HG02610 (cell line): ENCODE results near the gene RAB9A.
"Not testable (repeated sequence)": the region's sequence is repeated elsewhere in the genome, so short reads cannot be mapped to it uniquely, and the experiment has no call there.

Experiments used
- ATAC-seq: cut with Tn5 transposase; IDR thresholded peaks from one replicate; pipeline ENCODE4 v1.9.1; 2021; ENCODE audit warnings: mild to moderate bottlenecking, moderate library complexity; ENCODE audit not compliant: unreplicated experiment

RAB9A gene

GRCh38 chrX:13699183-13699826 is 10.4 kb downstream of the RAB9A start:
- peak; percentile 64 for ATAC-seq

GRCh38 chrX:13700380-13700779 is 11.5 kb downstream of the RAB9A start:
- no peak for ATAC-seq

DNA sequence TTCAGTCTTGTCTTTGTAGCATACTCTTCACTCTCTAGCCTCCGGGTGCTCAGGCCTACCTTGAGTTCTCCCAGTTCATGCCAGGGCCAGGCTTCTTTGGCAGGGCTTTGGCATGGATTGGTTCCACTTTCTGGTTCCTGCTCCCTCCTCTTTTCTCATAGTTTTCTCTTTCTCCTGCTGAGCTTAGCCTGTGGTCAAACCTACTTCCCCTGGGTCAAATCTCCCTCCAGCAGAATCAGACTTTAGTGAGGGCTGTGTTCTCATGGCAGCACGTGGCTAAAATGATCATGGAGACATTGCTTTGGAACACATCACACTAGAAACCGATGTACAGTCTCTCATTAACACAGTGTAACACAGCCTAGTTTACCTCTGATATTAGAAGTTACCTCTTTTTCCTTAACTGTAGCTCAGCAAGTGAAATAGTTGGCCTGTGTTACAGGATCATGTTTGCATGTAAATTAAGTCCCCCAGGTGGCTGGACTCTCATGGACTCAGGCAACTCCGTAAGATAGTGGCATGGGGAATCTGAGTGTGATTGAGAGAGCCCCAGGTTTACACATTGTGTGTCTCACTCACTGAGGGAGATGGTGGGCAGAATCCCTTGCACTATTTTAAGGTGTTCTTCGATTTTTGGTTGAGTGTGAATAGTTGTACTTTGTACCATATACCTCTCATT is 13.3 kb downstream of the RAB9A start:
- no peak for ATAC-seq

- no peak for ATAC-seq
Observed at GRCh38 chrX:13703135-13703534, 14.2 kb downstream of the RAB9A start.

- ATAC-seq = no peak
Observed at GRCh38 chrX:13703589-13703988, 14.7 kb downstream of the RAB9A start.

DNA sequence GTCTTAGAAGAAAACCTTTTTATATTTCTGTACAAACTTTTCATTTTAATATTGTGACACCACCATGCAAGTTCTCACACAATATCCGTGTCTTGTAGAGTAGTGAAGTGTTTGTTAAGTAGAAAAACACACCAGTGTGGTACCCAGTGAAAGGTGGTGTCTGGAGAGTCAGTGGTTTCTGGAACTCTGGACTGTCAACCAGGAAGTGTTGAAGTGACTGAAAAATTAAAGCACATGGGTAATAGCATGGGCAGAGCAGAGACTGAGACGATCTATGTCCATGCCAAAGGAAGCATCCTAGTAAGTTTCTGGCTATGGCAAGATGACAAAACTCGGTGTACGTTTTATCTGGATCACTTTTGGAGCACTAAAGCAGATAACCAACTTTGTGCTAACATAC is 22.2 kb downstream of the RAB9A start:
- no peak for ATAC-seq

DNA sequence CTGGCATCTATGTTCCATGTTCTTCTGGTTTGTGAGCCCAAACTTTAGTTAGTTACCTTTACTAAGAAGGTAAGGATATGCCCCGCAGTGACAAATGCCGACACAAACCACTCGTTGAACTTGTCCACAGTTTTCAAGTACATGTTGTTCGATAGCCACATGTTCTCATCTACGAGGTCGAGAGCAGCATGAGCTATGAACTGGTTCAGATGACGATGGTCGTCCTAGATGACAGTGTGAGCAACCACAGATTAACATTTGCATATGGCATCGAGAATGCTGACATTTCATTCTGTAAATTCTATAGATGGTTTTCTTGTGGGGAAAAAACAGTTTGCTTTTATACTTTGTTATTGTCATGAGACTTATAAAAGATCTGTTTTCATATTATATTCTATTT is 27.5 kb downstream of the RAB9A start:
- ATAC-seq = no peak

- no peak for ATAC-seq
Observed at GRCh38 chrX:13716905-13717304, 28.0 kb downstream of the RAB9A start.

DNA sequence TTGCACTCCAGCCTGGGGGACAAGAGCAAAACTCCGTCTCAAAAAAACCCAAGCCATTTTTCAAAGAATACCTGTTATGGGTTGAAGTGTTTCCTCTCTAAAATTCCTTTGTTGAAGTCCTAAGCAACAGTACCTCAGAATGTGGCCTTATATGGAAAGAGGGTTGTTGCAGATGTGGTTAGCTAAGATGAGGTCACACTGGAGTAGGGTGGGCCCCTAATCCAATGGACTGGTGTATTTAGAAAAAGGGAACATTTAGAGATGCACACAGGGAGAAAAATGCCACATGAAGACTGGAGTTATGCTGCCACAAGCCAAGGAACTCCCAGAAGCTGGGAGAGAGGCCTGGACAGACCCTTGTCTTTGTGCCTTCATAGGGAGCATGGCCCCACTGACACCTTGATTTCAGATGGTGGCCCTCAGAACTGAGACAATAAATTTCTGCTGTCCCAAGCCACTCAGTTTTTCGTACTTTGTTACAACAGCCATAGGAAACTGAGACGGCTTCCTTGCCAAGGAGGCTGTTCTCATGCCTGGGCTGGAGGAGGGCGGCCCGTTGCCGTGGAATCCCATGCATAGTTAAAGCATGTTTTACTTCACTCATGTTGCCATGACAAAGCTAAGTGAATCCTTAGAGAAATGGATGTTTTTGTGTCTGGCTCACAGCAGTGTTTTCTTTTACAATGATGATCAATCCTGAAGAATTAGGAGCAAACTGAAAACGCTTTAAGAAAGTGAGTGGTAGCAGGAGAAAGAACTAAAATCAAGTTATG is 29.0 kb downstream of the RAB9A start:
- ATAC-seq = no peak

- ATAC-seq = no peak
Observed at GRCh38 chrX:13719192-13719856, 30.4 kb downstream of the RAB9A start.

- no peak for ATAC-seq
Observed at GRCh38 chrX:13721371-13721770, 32.4 kb downstream of the RAB9A start.

- ATAC-seq = no peak
Observed at GRCh38 chrX:13721819-13722519, 33.0 kb downstream of the RAB9A start.

DNA sequence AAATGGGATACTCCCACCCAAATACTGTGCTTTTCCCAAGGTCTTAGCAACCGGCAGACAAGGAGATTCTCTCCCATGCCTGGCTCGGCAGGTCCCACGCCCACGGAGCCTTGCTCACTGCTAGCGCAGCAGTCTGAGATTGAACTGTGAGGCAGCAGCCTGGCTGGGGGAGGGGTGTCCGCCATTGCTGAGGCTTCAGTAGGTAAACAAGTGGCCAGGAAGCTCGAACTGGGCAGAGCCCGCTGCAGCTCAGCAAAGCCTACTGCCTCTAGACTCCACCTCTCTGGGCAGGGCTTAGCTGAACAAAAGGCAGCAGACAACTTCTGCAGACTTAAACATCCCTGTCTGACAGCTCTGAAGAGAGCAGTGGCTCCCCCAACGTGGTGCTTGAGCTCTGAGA is 36.0 kb downstream of the RAB9A start:
- ATAC-seq = not testable (repeated sequence)

DNA sequence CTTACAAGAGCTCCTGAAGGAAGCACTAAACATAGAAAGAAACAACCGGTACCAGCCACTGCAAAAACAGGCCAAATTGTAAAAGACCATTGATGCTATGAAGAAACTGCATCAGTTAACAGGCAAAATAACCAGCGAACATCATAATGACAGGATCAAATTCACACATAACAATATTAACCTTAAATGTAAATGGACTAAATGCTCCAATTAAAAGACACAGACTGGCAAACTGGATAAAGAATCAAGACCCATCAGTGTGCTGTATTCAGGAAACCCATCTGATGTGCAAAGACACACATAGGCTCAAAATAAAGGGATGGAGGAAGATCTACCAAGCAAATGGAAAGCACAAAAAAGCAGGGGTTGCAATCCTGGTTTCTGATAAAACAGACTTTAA is 37.7 kb downstream of the RAB9A start:
- not testable (repeated sequence) for ATAC-seq

DNA sequence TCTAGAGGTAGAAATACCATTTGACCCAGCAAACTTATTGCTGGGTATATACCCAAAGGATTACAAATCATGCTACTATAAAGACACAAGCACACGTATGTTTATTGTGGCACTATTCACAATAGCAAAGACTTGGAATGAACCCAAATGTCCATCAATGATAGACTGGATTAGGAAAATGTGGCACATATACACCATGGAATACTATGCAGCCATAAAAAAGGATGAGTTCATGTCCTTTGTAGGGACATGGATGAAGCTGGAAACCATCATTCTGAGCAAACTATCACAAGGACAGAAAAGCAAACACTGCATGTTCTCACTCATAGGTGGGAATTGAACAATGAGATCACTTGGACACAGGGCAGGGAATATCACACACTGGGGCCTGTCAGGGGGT is 41.6 kb downstream of the RAB9A start:
- ATAC-seq = not testable (repeated sequence)

DNA sequence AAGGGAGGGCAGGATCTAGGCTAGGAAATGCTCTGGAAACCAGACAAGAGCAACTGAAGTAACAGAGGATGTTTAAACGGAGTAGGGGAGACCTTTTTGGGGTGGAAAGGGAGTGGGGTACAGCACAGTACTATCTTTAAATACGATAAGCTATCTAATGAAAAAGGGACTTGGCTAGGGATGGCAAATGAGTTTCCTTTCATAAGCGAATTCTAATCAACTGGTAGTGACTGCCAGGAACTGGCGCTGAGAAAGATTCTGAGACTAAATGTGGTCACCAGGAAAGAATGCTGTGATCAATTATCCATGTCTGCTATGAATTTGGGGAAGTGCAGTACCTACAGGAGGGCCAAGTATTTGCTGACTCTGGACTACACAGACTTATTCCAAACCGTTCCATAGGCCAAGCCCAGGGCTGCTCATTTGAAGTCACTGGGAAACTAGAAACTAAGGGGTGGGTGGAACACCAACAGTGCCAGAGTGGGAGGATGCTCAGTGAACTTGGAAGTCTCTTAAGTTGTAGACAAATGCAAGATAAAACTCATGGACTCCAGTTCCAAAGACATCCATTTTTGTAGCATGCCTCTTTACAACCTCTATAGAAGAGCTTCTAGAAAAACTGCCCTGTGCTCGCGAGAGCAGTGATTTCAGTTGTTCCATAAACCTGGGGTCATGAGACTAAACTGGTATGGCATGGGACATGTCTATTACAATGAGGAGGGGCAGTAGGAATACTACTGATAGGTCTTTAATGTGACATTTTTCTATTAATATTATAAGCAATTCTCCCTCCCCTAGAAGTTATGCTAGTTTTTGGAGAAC is 43.5 kb downstream of the RAB9A start:
- ATAC-seq = no peak

GRCh38 chrX:13733506-13733905 is 44.6 kb downstream of the RAB9A start:
- no peak for ATAC-seq

GRCh38 chrX:13734278-13735172 is 45.6 kb downstream of the RAB9A start, which contains the start of the genes OFD1 and TRAPPC2:
TSS of gene OFD1 (plus strand) at chrX:13734748. CDS start at chrX:13735072, 324 bp downstream.
TSS of gene TRAPPC2 (minus strand) at chrX:13734620. CDS start at chrX:13719963, 14,657 bp downstream.
- peak; percentile 91 for ATAC-seq

DNA sequence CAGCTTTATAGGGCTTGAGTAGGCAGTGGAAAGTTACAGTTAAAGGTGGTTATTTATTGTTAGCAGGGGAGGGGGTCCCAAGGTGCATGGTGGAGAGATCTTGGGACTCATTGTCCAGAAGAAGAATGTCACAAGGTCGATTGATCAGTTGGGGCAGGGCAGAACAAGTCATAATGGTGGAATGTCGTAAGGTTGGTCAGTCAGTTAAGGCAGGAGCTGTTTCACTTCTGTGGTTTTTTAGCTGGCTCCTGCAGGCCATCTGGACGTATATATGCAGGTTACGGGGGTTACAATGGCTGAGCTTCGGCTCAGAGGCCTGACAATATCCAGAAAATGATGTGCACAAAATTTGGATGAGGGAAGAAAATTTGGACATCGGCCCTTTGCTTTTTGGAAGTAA is 52.8 kb downstream of the RAB9A start:
- no peak for ATAC-seq
